ENCODE measurements around the gene DCAF15. TPM values are rescaled to one million over a fixed set of nuclear protein-coding genes. Genes with fewer than 3 reads are reported as not detected.

Gene DCAF15
- total RNA-seq, 2 experiments from 2014 or later: 90.1 to 104 TPM

DNA sequence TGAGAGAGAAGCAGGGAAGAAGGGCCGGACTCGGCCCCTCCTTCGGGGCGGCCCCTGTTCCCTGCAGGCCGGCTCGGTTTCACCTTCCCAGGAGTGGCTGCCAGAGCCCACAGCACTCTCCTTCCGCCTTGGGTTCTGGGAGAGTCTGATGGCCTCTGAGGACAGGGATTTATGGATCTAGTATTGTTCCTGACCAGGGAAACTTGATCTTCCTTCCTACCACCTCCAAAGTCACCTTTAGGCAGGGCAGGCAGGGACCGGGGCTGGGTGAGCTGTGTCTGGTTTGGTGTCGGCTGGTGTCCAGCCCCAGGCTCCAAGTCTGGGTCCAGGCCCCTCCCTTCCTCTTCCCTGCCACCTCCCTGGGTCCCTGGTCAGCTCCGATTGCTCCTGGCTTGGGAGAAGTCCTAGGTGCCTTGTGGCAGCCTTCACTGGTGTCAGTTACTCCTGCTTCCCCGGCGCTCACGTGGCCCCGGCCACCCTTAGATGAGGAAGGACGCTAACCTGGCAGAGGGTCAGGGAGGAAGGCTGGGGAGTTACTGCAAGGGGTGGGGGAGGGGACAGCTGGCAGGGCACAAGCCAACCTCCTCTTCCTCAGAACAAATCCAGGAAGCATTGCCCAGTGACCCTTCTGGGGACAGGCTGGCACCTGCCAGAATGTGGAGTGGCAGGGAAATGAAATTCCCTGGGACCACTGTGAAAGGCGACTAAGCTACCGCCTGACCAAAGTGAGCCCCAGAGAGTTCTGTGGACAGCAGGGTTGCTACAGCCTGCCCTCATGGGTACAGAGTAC lies 35.0 kb downstream of the DCAF15 start:
- Mint-ChIP-seq H3K4me3 (peak overlapping the region; percentile 69), H3K27ac (peak overlapping the region; percentile 98), H3K36me3 (ENCODE audit: low read depth) (peaks cover 41% of the 10 kb centered on the region), H3K27me3 (ENCODE audit: low read depth) (no peaks in the 10 kb centered on the region), H3K9me3 (ENCODE audit: insufficient read depth) (no peaks in the 10 kb centered on the region), H3K4me1 (ENCODE audit: low read depth) (peaks cover 78% of the 10 kb centered on the region)
- no peak for ATAC-seq
- DNase-seq: no peak
- CTCF ChIA-PET: interaction anchor here (0.6 to 2.7 kb wide), 6 partner anchors 13 to 72 kb away, joined by 3 to 9 read pairs (median 4); partner anchors contain the start of genes DCAF15 and RFX1
- POLR2A ChIA-PET: interaction anchor here (0.8 to 5.3 kb wide), 9 partner anchors 8 to 44 kb away, joined by 3 to 56 read pairs (median 4); partner anchors contain the start of genes IL27RA, RFX1 and RLN3

DNA sequence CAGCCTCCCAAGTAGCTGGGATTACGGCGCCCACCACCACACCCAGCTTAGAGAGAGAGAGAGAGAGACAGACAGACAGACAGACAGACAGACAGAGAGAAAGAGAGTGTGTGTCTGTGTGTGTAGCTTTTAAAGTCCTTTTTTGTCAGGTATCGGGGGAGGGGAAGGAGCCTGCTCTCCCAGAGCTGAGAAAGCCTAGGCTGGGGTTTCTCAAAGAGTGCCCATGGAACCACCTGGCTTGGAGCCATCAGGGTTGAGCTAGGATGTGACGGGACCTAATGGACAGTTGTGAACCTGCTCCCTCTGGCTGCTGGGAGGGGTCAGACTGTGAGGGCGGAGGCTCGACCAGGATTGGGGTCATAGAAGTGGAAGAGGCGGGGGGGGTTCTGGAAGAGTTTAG lies 37.2 kb downstream of the DCAF15 start:
- Mint-ChIP-seq H3K27ac (peak overlapping the region; percentile 85), H3K4me1 (ENCODE audit: low read depth) (peaks cover 59% of the 10 kb centered on the region), H3K27me3 (ENCODE audit: low read depth) (no peaks in the 10 kb centered on the region), H3K36me3 (ENCODE audit: low read depth) (peaks cover 38% of the 10 kb centered on the region), H3K9me3 (ENCODE audit: insufficient read depth) (no peaks in the 10 kb centered on the region), H3K4me3 (no peak overlapping the region)
- ATAC-seq: no peak
- ChIA-PET POLR2A (interaction anchor here (0.6 to 5.3 kb wide), 4 partner anchors 8 to 34 kb away, joined by 3 to 56 read pairs (median 4); partner anchors contain the start of gene RFX1), CTCF (interaction anchor here (1.2 kb wide), 1 partner anchor 10 kb away, joined by 4 read pairs; no protein-coding TSS in a partner anchor)
- DNase-seq: no peak

DNA sequence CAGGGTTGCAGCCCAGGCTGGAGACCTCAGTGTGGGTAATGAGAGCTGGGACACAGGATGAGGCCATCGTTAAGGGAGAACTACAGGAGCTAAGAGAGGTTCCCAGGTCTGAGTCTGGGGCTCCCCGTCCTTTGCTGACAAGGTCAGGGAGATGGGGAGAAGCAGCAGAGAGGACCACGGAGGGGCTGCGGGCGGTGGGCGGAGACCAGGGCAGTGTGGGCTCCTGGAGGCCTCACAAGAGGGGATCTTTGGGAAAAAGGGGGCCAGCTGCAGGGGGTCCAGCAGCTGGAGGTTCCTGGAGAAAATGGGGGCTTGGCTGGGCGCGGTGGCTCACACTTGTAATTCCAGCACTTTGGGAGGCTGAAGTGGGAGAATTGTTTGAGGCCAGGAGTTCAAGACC lies 37.8 kb downstream of the DCAF15 start:
- Mint-ChIP-seq H3K36me3 (ENCODE audit: low read depth) (peaks cover 41% of the 10 kb centered on the region), H3K4me3 (no peak overlapping the region), H3K27me3 (ENCODE audit: low read depth) (no peaks in the 10 kb centered on the region), H3K4me1 (ENCODE audit: low read depth) (peaks cover 56% of the 10 kb centered on the region), H3K9me3 (ENCODE audit: insufficient read depth) (no peaks in the 10 kb centered on the region), H3K27ac (peak overlapping the region; percentile 85)
- ChIA-PET POLR2A (interaction anchor here (0.6 to 5.3 kb wide), 4 partner anchors 8 to 34 kb away, joined by 3 to 56 read pairs (median 4); partner anchors contain the start of gene RFX1), CTCF (interaction anchor here (1.2 kb wide), 1 partner anchor 10 kb away, joined by 4 read pairs; no protein-coding TSS in a partner anchor)
- no peak for ATAC-seq
- DNase-seq: no peak

GRCh38 chr19:13992025-13992424 lies 39.7 kb downstream of the DCAF15 start:
- Mint-ChIP-seq H3K27me3 (ENCODE audit: low read depth) (no peaks in the 10 kb centered on the region), H3K4me1 (ENCODE audit: low read depth) (peaks cover 36% of the 10 kb centered on the region), H3K36me3 (ENCODE audit: low read depth) (peaks cover 39% of the 10 kb centered on the region), H3K27ac (peak overlapping the region; percentile 34), H3K4me3 (no peak overlapping the region), H3K9me3 (ENCODE audit: insufficient read depth) (no peaks in the 10 kb centered on the region)
- ChIA-PET CTCF (no interaction called here), POLR2A (interaction anchor here (1.6 to 2.0 kb wide), 2 partner anchors 11 to 14 kb away, joined by 5 to 8 read pairs; partner anchors contain the start of gene RFX1)
- DNase-seq (no peak), ATAC-seq (no peak)

- ChIA-PET POLR2A (interaction anchor here (1.2 to 2.0 kb wide), 4 partner anchors 9 to 37 kb away, joined by 5 to 8 read pairs (median 7); partner anchors contain the start of genes IL27RA and RFX1), CTCF (interaction anchor here (1.3 to 1.4 kb wide), 2 partner anchors 10 to 12 kb away, joined by 4 to 6 read pairs; no protein-coding TSS in a partner anchor)
- H3K9me3 Mint-ChIP-seq (ENCODE audit: insufficient read depth): peaks cover 2% of the 10 kb centered on the region
- H3K36me3 Mint-ChIP-seq (ENCODE audit: low read depth): peaks cover 46% of the 10 kb centered on the region
- H3K4me1 Mint-ChIP-seq (ENCODE audit: low read depth): peaks cover 19% of the 10 kb centered on the region
- H3K27me3 Mint-ChIP-seq (ENCODE audit: low read depth): no peaks in the 10 kb centered on the region
- no peak overlapping the region for H3K4me3 Mint-ChIP-seq
- DNase-seq: no peak
- H3K27ac Mint-ChIP-seq: no peak overlapping the region
- peak; percentile 32 for ATAC-seq
These were observed 41.4 kb downstream of the DCAF15 start for GRCh38 chr19:13993590-13994300.

DNA sequence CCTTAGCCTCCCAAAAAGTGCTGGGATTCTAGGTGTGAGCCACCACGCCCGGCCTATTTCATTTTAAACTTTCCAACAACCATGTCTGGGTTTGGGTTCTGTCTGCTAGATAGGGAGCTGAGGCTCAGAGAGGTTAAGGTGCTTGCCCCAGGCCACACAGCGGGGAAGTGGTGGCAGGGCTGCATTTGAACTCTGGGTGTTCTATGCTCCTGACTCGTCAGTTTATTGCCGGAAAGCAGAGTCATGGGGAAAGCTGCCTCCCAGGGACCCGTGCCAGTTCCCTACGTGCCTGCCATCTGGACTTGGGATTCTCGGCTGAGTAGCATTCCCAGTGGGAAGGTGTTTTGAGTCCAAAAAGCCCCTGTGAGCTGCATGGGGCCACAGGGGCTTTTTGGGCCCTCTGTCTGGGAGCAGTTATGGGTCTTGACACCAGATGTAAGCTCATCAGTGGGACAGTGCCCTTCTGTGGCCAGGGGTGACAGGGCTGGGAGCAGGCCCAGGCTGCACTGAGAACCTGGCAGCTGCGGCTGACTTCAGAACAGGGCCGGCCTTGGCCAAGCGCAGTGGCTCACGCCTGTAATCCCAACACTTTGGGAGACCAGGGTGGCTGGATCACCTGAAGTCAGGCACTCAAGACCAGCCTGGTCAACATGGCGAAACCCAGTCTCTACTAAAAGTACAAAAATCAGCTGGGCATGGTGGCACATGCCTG lies 42.9 kb downstream of the DCAF15 start:
- ATAC-seq (no peak), DNase-seq (no peak)
- H3K9me3 Mint-ChIP-seq (ENCODE audit: insufficient read depth): peaks cover 7% of the 10 kb centered on the region
- no peak overlapping the region for H3K4me3 Mint-ChIP-seq
- POLR2A ChIA-PET: interaction anchor here (0.7 to 1.4 kb wide), 2 partner anchors 9 to 41 kb away, joined by 4 read pairs; no protein-coding TSS in a partner anchor
- no peak overlapping the region for H3K27ac Mint-ChIP-seq
- H3K36me3 Mint-ChIP-seq (ENCODE audit: low read depth): peaks cover 45% of the 10 kb centered on the region
- no peaks in the 10 kb centered on the region for H3K27me3 Mint-ChIP-seq (ENCODE audit: low read depth)
- peaks cover 9% of the 10 kb centered on the region for H3K4me1 Mint-ChIP-seq (ENCODE audit: low read depth)
- CTCF ChIA-PET: no interaction called here

DNA sequence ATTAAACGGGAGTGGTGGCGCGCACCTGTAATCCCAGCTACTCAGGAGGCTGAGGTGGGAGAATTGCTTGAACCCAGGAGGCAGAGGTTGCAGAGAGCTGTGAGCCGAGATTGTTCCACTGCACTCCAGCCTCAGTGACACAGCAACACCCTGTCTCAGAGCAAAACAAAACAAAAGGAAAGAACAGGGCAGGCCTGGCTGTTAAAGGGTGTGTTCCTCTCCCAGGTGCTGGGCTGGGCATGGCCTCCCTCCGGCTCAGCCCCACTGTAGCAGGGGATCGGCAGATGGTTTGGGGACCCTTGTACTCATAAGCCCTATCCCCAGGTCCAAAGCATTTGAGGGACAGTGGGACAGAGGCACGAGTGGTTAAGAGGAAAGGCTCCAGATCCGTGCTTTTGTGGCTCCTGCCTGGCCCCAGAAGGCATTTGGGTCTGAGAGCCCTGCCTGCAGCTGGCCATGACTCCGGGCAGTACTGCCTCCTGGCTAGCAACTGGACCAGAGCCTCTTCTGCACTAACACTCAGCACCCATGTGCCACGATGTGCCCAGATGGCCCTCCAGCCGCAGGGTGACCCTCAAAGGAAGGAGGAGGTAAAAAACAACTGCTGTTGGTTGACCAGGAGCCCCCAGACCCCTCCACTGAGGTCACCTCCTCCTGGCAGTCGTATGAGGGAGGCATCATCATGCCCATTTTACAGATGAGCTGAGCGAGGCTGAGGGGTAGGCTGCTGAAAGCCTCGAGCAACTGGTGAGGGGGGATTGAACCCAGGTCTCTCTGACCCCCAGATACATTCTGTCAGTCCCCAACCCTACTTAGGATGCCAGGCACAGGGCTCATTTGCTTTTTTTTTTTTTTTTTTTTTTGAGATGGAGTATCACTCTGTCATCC lies 43.8 kb downstream of the DCAF15 start:
- Mint-ChIP-seq H3K4me1 (ENCODE audit: low read depth) (peaks cover 16% of the 10 kb centered on the region), H3K36me3 (ENCODE audit: low read depth) (peaks cover 46% of the 10 kb centered on the region), H3K4me3 (no peak overlapping the region), H3K27ac (no peak overlapping the region), H3K9me3 (ENCODE audit: insufficient read depth) (peaks cover 7% of the 10 kb centered on the region), H3K27me3 (ENCODE audit: low read depth) (no peaks in the 10 kb centered on the region)
- POLR2A ChIA-PET: interaction anchor here (1.4 to 1.7 kb wide), 2 partner anchors 8 to 10 kb away, joined by 4 read pairs; no protein-coding TSS in a partner anchor
- DNase-seq: no peak
- no peak for ATAC-seq
- CTCF ChIA-PET: no interaction called here

GRCh38 chr19:13996928-13997630 lies 44.8 kb downstream of the DCAF15 start:
- no peak overlapping the region for H3K4me3 Mint-ChIP-seq
- H3K27me3 Mint-ChIP-seq (ENCODE audit: low read depth): no peaks in the 10 kb centered on the region
- ATAC-seq: no peak
- H3K9me3 Mint-ChIP-seq (ENCODE audit: insufficient read depth): peaks cover 7% of the 10 kb centered on the region
- DNase-seq: no peak
- peaks cover 39% of the 10 kb centered on the region for H3K36me3 Mint-ChIP-seq (ENCODE audit: low read depth)
- POLR2A ChIA-PET: interaction anchor here (1.0 to 1.7 kb wide), 2 partner anchors 9 to 11 kb away, joined by 3 to 4 read pairs; no protein-coding TSS in a partner anchor
- CTCF ChIA-PET: no interaction called here
- no peak overlapping the region for H3K27ac Mint-ChIP-seq
- peaks cover 25% of the 10 kb centered on the region for H3K4me1 Mint-ChIP-seq (ENCODE audit: low read depth)

DNA sequence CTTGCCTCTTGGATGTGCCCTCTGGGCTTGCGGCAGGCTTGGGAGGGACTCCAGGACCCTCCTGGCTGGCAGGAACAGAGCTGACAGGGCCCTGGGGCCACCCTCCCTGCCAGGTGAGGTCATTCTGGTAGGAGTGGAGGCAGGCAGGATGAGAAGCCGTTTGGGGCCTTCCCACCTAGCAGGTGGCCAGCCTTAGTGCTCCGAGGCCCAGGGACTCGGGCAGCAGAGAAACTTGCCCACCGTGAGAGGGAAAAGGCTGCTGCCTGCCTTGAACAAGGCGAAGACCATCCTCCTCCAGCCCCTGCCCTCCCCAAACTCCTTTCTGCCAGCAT lies 45.3 kb downstream of the DCAF15 start:
- H3K4me1 Mint-ChIP-seq (ENCODE audit: low read depth): peaks cover 30% of the 10 kb centered on the region
- no peak for DNase-seq
- H3K27me3 Mint-ChIP-seq (ENCODE audit: low read depth): no peaks in the 10 kb centered on the region
- peaks cover 37% of the 10 kb centered on the region for H3K36me3 Mint-ChIP-seq (ENCODE audit: low read depth)
- ATAC-seq: no peak
- H3K27ac Mint-ChIP-seq: no peak overlapping the region
- peaks cover 7% of the 10 kb centered on the region for H3K9me3 Mint-ChIP-seq (ENCODE audit: insufficient read depth)
- H3K4me3 Mint-ChIP-seq: no peak overlapping the region
- POLR2A ChIA-PET: interaction anchor here (1.0 to 1.7 kb wide), 2 partner anchors 10 to 11 kb away, joined by 3 to 4 read pairs; no protein-coding TSS in a partner anchor
- CTCF ChIA-PET: no interaction called here

- H3K36me3 Mint-ChIP-seq (ENCODE audit: low read depth): peaks cover 36% of the 10 kb centered on the region
- CTCF ChIA-PET: interaction anchor here (1.1 kb wide), 1 partner anchor 33 kb away, joined by 3 read pairs; the partner anchor contains the start of gene IL27RA
- H3K9me3 Mint-ChIP-seq (ENCODE audit: insufficient read depth): peaks cover 7% of the 10 kb centered on the region
- POLR2A ChIA-PET: interaction anchor here (0.7 to 0.8 kb wide), 2 partner anchors 34 to 77 kb away, joined by 3 to 4 read pairs; partner anchors contain the start of gene IL27RA
- no peak overlapping the region for H3K27ac Mint-ChIP-seq
- ATAC-seq (no peak), DNase-seq (no peak)
- H3K4me1 Mint-ChIP-seq (ENCODE audit: low read depth): peaks cover 38% of the 10 kb centered on the region
- no peaks in the 10 kb centered on the region for H3K27me3 Mint-ChIP-seq (ENCODE audit: low read depth)
- H3K4me3 Mint-ChIP-seq: no peak overlapping the region
These were observed 46.1 kb downstream of the DCAF15 start for GRCh38 chr19:13998426-13998825.
